ENCODE results near the gene NTF3.
A peak's percentile ranks its signal among the peaks of the same experiment; 100 is the strongest.

The NTF3 gene

GRCh38 chr12:5470221-5470620 lies 38.3 kb downstream of the NTF3 start:
- Histone ChIP-seq H3K4me1 (ENCODE audit: control insufficient read depth, insufficient read depth, low read length) (no peaks in the 10 kb centered on the region), H3K4me3 (ENCODE audit: low read depth, low read length) (no peak overlapping the region), H3K9me3 (ENCODE audit: control insufficient read depth, insufficient read depth, low read depth, low read length) (no peaks in the 10 kb centered on the region), H3K27ac (ENCODE audit: extremely low read depth, low read depth, low read length) (no peak overlapping the region), H3K36me3 (ENCODE audit: control insufficient read depth in 2 of 2, insufficient read depth in 1 of 2, low read length in 2 of 2) (no peaks in the 10 kb centered on the region)
- CTCF ChIA-PET, result interaction anchor here (0.6 to 0.7 kb wide), 2 partner anchors 42 to 1914 kb away, joined by 4 read pairs; no protein-coding TSS in a partner anchor
- POLR2A ChIA-PET, result no interaction called here
- no peak for TF ChIP-seq ZNF555 (tag by site-specific recombination; conservative IDR thresholded peaks at IDR 0.05)
- TF ChIP-seq ZIC2 (tag by site-specific recombination; IDR thresholded peaks at IDR 0.05), result peak; percentile 32; the same call in 1 of the 2 replicates

- H3K9me3 ChIP-seq (ENCODE audit: control insufficient read depth, insufficient read depth, low read depth, low read length), result no peaks in the 10 kb centered on the region
- no peaks in the 10 kb centered on the region for H3K36me3 ChIP-seq (ENCODE audit: control insufficient read depth in 2 of 2, insufficient read depth in 1 of 2, low read length in 2 of 2)
- ChIA-PET POLR2A (no interaction called here), CTCF (no interaction called here)
- TF ChIP-seq ZNF48 (tag by site-specific recombination; IDR thresholded peaks at IDR 0.05) (no peak), HOXC10 (CRISPR knock-in tag; IDR thresholded peaks at IDR 0.05) (no peak)
- no peak overlapping the region for H3K27ac ChIP-seq (ENCODE audit: extremely low read depth, low read depth, low read length)
- H3K4me1 ChIP-seq (ENCODE audit: control insufficient read depth, insufficient read depth, low read length), result no peaks in the 10 kb centered on the region
- no peak overlapping the region for H3K4me3 ChIP-seq (ENCODE audit: low read depth, low read length)
Measured at GRCh38 chr12:5470703-5471102, 38.8 kb downstream of the NTF3 start.

- H3K36me3 ChIP-seq (ENCODE audit: control insufficient read depth in 2 of 2, insufficient read depth in 1 of 2, low read length in 2 of 2), result no peaks in the 10 kb centered on the region
- H3K27ac ChIP-seq (ENCODE audit: extremely low read depth, low read depth, low read length), result no peak overlapping the region
- H3K4me3 ChIP-seq (ENCODE audit: low read depth, low read length), result no peak overlapping the region
- H3K4me1 ChIP-seq (ENCODE audit: control insufficient read depth, insufficient read depth, low read length), result no peaks in the 10 kb centered on the region
- CTCF ChIA-PET, result interaction anchor here (0.6 to 1.0 kb wide), 2 partner anchors 273 to 302 kb away, joined by 3 read pairs; no protein-coding TSS in a partner anchor
- POLR2A ChIA-PET, result no interaction called here
- no peak for TF ChIP-seq ZSCAN16 (tag by site-specific recombination; IDR thresholded peaks at IDR 0.05)
- no peak for TF ChIP-seq GFI1B (tag by site-specific recombination; IDR thresholded peaks at IDR 0.05)
- no peak for TF ChIP-seq ZNF433 (tag by site-specific recombination; IDR thresholded peaks at IDR 0.05; ENCODE audit: low read depth)
- no peak for TF ChIP-seq ZNF571 (tag by site-specific recombination; IDR thresholded peaks at IDR 0.05)
- no peak for TF ChIP-seq ZNF148 (tag by site-specific recombination; IDR thresholded peaks at IDR 0.05; ENCODE audit: borderline replicate concordance)
- TF ChIP-seq OSR2 (tag by site-specific recombination; IDR thresholded peaks at IDR 0.05), result no peak
- TF ChIP-seq ZNF404 (tag by site-specific recombination; IDR thresholded peaks at IDR 0.05), result no peak
- no peak for TF ChIP-seq EGR2 (tag by site-specific recombination; IDR thresholded peaks at IDR 0.05; ENCODE audit: low read depth)
- no peaks in the 10 kb centered on the region for H3K9me3 ChIP-seq (ENCODE audit: control insufficient read depth, insufficient read depth, low read depth, low read length)
Measured at GRCh38 chr12:5473076-5473782, 41.3 kb downstream of the NTF3 start.

GRCh38 chr12:5473783-5474116 lies 41.8 kb downstream of the NTF3 start:
- ChIA-PET CTCF (interaction anchor here (1.0 kb wide), 1 partner anchor 274 kb away, joined by 3 read pairs; no protein-coding TSS in a partner anchor), POLR2A (no interaction called here)
- Histone ChIP-seq H3K27ac (ENCODE audit: extremely low read depth, low read depth, low read length) (no peak overlapping the region), H3K4me1 (ENCODE audit: control insufficient read depth, insufficient read depth, low read length) (no peaks in the 10 kb centered on the region), H3K4me3 (ENCODE audit: low read depth, low read length) (no peak overlapping the region), H3K36me3 (ENCODE audit: control insufficient read depth in 2 of 2, insufficient read depth in 1 of 2, low read length in 2 of 2) (no peaks in the 10 kb centered on the region), H3K9me3 (ENCODE audit: control insufficient read depth, insufficient read depth, low read depth, low read length) (no peaks in the 10 kb centered on the region)
- TF ChIP-seq ZBTB44 (tag by site-specific recombination; IDR thresholded peaks at IDR 0.05) (no peak), ZNF426 (tag by site-specific recombination; IDR thresholded peaks at IDR 0.05) (no peak), ZNF629 (tag by site-specific recombination; IDR thresholded peaks at IDR 0.05) (no peak), SCRT2 (tag by site-specific recombination; IDR thresholded peaks at IDR 0.05) (no peak), ZNF404 (tag by site-specific recombination; IDR thresholded peaks at IDR 0.05) (no peak), KLF17 (tag by site-specific recombination; IDR thresholded peaks at IDR 0.05) (no peak), ZNF214 (tag by site-specific recombination; IDR thresholded peaks at IDR 0.05; ENCODE audit: borderline replicate concordance) (no peak), ZNF777 (tag by site-specific recombination; IDR thresholded peaks at IDR 0.05; ENCODE audit: borderline replicate concordance) (no peak), ZNF561 (tag by site-specific recombination; IDR thresholded peaks at IDR 0.05; ENCODE audit: borderline replicate concordance) (no peak), ZNF639 (tag by site-specific recombination; IDR thresholded peaks at IDR 0.05) (no peak)
